NCI-H1436 (cell line): ENCODE measurements around the gene ISY1.
"Not testable (repeated sequence)": the region's sequence is repeated elsewhere in the genome, so short reads cannot be mapped to it uniquely, and the experiment has no call there.

Source experiments
- DNase-seq: peaks from one replicate; lab custom pipeline; 2025; lab: John Stamatoyannopoulos, UW

Gene ISY1

GRCh38 chr3:129120254-129121004 is 40.4 kb downstream of the ISY1 start:
- no peak for DNase-seq

- DNase-seq, result no peak
Measured at GRCh38 chr3:129119365-129120100, 41.3 kb downstream of the ISY1 start.

GRCh38 chr3:129118745-129119144 is 42.1 kb downstream of the ISY1 start:
- DNase-seq, result no peak

- no peak for DNase-seq
Measured at GRCh38 chr3:129117134-129117533, 43.7 kb downstream of the ISY1 start.

GRCh38 chr3:129116482-129116946 is 44.3 kb downstream of the ISY1 start:
- DNase-seq, result no peak

- DNase-seq, result no peak
Measured at GRCh38 chr3:129114455-129114854, 46.4 kb downstream of the ISY1 start.

GRCh38 chr3:129112308-129113052 is 48.4 kb downstream of the ISY1 start:
- DNase-seq, result no peak

- DNase-seq, result not testable (repeated sequence)
Measured at GRCh38 chr3:129111076-129111780, 49.6 kb downstream of the ISY1 start.

- DNase-seq, result no peak
Measured at GRCh38 chr3:129107793-129108192, 53.1 kb downstream of the ISY1 start.

- DNase-seq, result no peak
Measured at GRCh38 chr3:129106866-129107565, 53.8 kb downstream of the ISY1 start.

- no peak for DNase-seq
Measured at GRCh38 chr3:129106320-129106719, 54.5 kb downstream of the ISY1 start.

GRCh38 chr3:129105862-129106261 is 55.0 kb downstream of the ISY1 start:
- no peak for DNase-seq

GRCh38 chr3:129104498-129105079 is 56.3 kb downstream of the ISY1 start:
- DNase-seq, result no peak

- DNase-seq, result no peak
Measured at GRCh38 chr3:129104051-129104450, 56.8 kb downstream of the ISY1 start.

GRCh38 chr3:129103296-129103695 is 57.6 kb downstream of the ISY1 start:
- DNase-seq, result no peak

GRCh38 chr3:129101370-129102138 is 59.3 kb downstream of the ISY1 start:
- DNase-seq, result no peak

GRCh38 chr3:129100274-129100673 is 60.6 kb downstream of the ISY1 start:
- no peak for DNase-seq

- DNase-seq, result no peak
Measured at GRCh38 chr3:129095285-129095684, 65.6 kb downstream of the ISY1 start.

- not testable (repeated sequence) for DNase-seq
Measured at GRCh38 chr3:129088312-129088711, 72.6 kb downstream of the ISY1 start.

GRCh38 chr3:129087904-129088303 is 73.0 kb downstream of the ISY1 start:
- peak; percentile 46 for DNase-seq
